Fibroblast of upper back skin (primary cell): ENCODE data around the gene PSMB11.
A peak's percentile ranks its signal among the peaks of the same experiment; 100 is the strongest.

Experiments used
- DNase-seq: peaks from one replicate; pipeline ENCODE4 v3.0.0-alpha.2; 2013

PSMB11 gene

DNA sequence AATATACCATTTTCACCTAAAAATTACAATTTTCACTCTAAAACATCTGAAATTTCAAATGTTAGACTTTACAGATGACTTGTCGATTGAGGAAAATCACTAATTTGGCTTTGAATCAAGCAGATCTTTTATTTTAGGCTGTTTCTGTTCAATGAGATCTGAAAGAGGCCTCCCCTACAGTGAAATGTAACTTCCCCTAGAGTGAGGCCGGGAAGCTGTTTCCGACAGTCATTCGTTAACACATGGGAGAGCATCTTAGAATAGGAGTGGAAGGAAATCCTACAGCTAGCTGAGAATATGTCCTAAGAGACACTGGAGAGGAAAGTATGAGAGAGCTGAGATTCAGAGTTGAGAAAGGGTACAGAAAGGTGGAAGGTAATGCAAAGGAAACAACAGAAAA, 26.4 kb upstream of the PSMB11 start:
- no peak for DNase-seq

DNA sequence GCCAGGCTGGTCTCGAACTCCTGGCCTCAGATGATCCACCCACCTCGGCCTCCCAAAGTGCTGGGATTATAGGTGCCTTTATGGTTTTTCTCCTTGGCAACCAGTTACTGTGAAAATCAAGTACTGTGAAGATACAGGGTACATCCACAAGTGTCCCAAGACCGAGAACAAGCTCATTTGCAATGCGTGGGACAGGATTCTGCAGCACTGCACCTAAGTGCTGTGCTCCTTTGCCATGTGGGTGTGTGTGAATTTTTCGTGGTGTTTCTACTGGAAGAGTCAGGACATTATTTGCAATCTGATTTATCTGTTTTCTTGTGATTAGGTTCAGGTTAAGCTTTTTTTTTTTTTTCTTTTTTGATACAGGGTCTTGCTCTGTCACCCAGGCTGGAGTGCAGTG, 24.9 kb upstream of the PSMB11 start:
- no peak for DNase-seq

DNA sequence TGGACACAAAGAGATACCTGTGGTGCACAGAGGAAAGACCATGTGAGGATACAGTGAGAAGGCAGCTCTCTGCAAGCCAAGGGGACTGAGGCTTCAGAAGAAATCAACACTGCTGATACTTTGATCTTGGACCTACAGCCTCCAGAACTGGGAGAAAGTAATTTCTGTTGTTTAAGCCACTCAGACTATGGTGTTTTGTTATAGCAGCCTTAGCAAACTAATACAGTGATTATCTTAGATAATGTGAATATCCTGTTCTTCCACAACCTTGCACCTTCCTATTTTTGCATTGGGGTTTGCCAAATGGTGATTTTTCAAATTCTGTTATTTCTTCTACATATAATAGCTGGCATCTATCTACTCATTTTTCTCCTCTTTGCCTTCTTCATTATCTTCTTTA, 23.9 kb upstream of the PSMB11 start:
- DNase-seq = no peak

DNA sequence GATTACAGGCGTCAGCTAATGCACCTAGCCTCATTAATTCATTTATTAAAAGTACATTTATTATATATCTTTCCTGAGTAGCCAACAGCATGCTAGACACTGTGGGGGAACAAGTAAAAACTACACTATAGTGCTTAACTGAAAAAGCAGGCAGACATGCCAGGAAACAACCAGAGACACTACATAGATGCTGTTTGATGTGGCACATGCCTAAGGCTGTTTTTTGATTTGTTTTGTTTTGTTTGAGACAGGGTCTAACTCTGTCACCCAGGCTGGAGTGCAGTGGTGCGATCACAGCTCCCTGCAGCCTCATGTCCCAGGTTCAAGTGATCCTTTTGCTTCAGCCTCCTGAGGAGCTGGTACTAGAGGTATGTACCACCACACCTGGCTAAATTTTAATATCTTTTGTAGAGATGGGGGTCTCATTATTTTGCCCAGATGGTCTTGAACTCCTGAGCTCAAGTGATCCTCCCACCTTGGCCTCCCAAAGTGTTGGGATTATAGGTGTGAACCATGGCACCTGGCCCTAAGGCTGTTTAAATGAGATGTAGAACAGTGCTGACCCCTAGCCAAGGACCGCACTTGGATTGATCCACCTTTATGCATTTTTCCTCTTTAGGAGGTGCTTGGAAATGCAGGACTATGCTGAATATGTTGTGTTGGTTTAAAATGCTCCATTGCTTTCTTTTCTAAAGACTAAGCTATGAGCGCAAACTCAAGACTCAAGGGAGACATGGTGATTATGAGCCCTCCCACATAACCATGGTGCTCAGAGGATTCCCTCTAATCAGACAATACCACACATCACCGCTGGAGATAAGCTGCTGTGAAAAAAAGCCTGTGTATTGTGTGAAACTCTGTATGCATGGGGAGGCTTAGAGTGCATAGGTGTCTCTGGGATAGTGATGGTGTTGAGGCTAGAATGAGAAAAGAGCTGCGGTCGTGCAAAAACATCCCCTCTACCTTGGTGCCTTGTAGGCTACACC, 21.6 kb upstream of the PSMB11 start:
- DNase-seq = no peak

DNA sequence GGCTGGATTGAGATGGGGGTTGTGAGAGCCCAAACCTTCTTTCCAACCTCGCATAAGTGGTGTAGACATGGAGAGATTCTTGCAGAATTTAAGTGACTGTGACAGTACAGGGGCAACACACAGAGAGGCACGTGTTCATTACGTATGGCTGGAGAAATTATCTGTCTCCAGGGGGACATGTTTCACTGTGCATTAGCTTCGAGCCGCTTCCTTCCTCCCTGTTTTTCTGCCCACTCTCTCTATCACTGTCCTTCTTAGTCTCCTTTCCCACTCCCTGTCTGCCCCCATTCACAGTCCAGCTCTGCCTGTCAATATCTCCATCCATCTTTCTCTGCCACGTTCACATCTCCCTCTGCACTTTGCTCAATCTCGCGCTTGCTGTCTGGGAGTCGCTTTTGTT, 20.6 kb upstream of the PSMB11 start:
- DNase-seq = no peak

DNA sequence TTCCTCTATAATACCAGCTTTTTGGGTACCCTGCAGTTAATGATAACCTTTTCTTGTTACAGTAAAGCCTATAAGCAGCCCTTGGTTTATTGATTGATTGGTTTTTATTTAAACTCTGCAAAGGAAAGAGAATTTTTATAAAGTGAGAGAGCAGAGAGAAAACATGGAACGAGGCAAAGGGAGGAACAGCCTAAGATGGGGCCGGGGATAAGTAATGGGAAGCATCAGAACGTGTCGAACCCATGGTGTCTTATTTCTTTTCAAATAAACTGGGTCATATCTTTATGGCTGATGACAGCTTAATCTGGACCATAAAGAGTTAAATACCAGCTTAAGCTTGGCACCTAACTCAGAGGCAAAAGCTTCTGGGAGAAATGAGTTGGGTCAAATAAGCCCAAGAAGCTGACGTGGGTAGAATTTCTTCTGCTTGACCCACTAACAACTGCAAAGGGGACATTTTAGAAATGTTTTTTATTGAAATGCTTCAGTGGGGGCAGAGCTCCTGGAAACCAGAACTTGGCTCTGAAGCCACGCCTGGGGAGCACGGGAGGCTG, 20.0 kb upstream of the PSMB11 start:
- DNase-seq = no peak

DNA sequence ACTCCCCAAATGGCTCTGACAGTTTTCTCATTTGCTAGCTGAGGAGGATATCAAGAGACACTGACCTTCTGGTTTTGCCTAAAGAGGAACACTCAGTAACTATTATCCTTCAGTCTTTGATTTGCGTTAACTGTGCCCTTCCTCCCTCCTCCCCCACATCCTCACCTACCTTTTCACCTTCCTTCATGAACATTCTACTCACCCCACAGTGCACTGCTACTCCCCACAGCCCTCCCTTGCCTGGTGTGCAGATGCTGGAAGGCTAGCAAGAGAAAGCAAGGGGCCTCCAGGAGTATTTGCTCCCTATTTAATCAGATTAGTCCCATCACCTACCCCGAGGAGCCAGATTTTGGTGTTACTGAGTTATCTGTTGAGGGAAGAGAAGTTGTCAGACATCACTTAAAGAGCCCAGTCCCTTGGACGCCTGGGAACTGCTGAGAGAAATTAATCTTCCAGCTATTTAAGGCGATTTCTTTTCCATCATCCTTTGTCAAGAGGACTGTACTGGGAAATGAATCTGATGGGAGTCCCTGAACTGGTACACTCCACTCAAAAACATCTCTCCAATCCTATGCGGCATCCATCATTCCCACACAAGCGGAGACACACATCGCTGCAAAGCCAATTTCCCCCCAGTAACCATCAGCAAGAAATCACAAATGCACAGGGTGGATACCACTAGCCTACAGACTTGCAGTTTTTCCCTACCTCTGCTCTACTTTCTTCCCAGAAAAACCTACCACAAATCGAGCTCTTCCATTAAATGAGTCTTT, 18.8 kb upstream of the PSMB11 start:
- DNase-seq = no peak

DNA sequence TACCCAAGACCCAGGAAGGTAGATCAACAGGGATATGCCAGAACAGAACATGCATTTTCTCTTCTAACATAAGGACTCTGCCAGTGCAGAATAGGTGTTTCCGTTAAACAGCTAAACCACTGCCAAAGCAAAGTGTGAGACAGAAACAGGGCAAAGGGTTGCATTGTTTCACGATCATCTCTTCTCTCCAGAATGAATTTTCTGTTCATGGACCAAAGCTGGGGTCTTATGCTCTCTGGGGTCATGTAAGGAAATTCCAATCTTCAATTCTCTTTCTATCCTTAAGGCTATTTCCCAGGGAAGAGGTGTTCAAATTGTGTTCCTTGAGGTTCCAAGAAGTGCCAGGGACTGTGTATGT, 18.2 kb upstream of the PSMB11 start:
- no peak for DNase-seq

DNA sequence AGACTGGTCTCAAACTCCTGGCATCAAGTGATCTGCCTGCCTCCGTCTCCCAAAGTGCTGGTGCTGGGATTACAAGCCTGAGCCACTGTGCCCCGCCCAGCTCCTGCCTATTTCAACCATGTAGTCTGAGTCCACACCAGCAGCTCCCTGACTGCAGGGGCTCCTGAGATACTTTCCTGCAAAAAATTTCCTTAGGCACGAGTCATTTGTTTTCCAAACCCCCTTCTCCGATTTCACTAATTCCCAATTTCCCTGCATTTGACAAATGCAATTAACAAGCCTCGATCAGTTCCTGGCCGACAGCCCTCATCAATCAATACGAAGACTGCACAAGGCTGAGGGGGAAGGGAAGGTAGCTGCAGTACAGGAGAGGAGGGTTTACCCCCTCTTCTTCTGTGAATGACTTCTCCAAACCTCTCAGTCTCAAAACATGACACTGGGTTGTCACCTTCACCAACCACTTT, 17.4 kb upstream of the PSMB11 start:
- DNase-seq = no peak

DNA sequence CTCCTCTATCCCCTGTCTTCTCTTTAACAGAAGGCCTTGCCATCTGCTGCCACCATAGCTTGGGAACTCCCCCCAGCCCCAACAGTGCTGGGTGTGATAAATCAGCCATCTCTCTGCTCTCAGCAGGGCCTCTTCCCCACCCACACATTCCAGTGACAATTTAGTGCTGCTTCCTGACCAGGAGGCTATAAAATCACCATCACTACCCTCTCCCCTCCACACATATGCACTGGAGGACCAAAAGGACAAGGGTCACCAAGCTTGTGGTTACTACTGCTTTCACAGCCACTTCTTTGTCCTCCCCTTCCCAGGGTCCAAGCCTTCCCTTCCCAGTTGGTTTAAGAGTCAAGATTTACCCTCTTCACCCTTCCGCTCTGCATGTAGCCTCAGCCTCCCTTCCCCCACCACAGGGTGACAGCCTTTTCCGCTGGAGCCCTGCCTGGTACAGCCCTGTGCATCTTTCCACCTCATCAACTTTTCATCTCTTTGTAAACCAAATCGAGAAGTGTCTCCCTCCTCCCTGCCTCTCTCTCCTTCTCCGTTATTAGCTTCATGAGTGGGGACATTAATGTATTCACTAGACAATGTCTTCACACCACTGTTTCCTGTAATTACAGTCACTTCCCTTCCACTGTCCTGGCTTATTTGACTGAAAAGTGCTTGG, 16.7 kb upstream of the PSMB11 start:
- DNase-seq = no peak

DNA sequence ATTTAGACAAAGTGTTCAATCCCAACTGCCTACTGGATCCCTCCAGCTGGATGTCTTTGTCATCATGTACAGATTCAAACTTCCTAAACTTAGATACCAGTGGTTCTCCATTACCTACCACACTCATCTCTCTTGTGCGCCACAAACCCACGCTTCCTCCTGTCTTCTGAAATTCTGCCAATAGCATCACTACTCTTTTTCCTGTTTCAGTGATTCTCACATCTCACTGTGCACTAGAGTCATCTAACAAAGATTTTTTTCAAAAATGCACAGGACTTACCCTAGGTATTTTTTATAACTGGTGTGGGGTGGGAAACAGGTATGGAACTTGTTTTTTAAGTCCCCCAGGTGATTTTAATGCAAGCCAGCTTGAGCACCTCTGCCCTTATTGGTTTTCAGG, 13.2 kb upstream of the PSMB11 start:
- no peak for DNase-seq

DNA sequence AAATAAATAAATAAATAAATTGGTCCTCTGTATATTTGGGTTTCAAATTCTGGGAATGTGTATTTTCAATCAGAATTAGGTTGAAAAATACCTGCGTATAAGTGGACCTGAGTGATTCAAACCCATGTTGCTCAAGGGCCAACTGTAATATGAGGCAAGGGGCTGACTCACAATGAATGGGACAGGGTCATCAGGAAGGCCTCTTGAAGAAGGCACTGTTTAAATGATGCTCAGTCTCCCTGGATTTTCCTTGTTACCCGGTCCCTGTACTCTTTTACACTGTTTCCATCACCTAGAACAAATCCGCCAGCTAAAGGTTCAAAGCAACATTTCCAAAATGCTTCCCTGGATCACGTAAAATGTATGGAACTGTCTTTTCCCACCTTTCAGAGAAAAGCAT, 11.1 kb upstream of the PSMB11 start:
- no peak for DNase-seq

DNA sequence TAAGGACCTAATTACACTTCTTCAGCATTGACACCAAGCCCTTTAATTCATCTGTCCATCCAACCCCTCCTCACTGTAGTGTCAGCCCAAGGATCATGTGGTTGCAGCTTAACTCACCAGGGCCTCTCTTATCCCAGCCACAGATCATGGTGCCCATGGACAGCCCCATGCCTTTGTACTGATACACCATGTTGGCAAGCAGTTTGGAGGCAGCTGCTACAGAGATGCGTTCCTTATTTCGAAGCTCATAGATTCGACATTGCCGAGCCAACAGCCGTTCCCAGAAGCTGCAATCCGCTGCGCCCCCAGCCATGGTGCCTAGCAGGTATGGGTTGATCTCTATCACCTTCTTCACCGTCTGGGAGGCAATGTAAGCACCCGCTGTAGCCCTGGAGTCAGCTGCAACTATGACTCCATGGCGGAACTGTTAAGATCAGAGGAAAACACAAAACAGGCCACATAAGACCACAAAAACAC, 8.7 kb upstream of the PSMB11 start:
- DNase-seq = no peak

DNA sequence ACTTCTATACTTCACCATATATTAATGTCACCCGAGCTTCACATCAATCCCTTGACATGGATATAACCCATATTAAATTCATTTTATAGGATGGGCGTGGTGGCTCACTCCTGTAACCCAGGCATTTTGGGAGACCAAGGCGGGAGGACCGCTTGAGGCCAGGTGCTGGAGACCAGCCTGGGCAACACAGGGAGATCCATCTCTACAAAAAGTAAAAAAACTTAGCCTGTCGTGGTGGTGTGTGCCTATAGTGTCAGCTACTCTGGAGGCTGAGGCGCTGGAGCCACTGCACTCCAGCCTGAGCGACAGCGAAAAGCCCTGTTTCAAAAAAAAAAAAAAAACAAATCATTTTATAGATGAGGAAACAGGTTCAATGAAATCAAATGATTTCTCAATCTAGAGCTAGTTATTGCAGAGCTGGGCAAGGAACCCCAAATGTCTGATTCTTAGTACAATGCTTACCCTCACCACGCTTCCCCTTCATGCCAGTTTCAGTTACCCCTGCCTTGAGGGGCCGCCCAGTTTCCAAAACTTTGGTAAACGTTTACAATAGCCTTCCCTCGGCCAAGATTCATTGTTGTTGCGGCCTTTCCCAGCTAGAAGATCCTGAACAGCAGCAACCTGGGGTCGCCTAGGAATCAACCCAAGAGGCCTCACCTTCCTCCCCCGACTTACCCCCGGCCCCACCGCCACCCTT, 8.1 kb upstream of the PSMB11 start:
- no peak for DNase-seq

DNA sequence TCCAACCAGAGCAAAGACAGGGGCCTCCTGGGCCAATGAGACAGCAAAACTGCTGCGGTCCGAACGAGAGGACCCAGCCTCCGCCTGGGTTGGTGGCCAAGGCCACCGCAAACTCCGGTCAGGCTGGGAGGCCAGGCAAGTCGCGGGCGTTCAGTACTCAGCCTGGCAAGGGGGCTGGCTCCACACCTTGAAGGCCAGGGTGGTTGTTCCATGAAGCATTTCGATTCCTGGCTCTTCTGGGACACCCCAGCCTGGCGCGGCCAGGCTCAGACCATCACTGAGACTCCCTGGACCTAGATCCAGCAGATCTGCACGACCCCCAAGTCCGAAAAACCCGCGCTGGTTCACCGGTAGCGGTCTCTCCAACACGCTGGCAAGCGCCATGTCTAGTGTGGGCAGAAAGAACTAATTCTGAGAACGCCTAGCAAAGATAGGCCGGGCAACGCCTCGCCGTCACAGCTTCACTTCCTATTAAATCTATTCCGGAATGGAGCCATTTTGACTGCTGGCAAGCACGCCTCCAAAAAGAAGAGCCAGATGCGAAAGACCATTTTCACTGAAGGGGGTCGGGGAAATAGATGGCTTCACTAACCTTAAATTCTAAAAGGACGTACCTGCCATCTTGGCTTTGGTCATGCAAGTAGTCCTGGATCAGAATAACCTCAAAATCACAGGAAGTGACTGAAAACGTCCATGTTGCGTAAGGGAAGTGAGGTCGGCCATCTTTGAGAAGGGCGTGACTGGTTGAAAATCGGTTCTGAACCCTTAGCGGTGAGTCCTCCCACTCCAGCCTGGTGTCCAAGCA, 7.3 kb upstream of the PSMB11 start, which contains the start of gene PSMB5:
TSS of gene PSMB5 (minus strand) at position 403 of the 805 bp plus-strand sequence. CDS start at position 384, 19 bp downstream.
- peak; percentile 93 for DNase-seq

DNA sequence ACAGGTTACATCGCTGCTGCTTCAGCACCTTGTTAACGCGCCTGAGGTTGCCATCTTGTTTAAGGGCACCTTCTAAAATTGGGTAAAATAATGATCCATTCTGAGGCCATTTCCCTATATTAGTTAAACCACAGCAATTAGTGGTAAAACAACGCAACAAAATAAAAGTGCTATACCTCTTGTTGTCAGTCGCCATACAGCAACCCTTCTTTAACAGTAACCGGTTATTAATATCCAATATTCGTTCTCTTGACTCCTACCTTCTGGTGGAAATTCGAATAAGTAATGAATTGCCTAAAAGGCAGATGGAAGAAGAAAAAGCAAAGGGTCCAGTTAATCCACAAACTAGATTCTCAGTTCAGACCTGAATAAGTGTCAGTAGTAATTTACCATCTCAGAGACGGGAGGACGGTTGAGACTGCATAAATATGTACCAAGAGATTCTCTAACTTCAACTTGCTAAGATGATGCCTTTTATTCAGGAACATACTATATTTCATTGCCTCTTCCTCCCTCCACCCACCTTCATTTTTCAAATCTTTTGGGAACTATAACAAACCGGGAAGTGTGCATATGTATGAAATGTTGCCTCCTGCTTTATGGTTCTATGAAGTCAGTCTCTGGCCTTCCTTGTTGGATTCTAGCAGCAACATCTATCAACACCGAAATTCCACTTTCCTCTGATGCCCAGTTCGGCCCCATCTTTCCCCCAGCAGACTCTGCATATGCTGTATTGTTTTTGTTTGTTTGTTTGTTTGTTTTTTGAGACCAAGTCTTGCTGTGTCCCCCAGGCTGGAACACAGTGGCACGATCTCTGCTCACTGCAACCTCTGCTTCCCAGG, 6.5 kb upstream of the PSMB11 start:
- DNase-seq = no peak

DNA sequence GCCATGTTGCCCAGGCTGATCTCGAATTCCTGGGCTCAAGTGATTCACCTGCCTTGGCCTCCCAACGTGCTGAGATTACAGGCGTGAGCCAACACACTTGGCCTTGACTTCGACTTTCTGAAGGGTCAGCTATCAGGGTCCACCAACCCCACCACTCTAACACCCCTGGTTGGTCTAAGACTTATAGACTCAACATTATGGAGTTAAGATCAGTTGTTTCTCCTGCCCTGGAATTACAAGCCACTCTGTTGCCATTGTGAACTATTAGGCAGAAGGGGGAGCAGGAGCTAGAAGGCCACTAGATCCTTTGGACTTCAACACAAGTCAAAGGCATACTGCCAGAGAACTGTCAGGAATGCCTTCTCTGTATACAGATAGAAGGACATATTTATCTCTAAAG, 1.9 kb upstream of the PSMB11 start:
- no peak for DNase-seq

DNA sequence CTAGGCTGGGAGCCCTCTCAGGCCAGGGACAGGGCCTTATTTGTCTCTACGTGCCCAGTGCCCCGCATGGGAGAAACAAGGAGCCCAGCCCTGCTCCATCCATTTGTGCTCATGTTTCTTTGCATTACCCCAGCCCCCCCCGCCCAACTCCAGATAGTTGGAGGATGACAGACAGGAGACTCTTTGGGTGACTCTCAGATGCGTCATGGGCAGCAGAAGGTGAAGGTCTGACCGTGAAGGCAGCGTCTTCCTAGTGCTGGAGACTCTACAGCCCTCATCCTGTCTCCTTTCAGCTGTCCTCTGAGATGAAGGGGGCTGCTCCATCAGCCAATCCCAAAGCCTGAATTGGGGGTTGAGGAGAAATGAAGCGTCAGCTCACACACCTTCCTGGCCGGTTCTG, 283 bp upstream of the PSMB11 start:
- DNase-seq = no peak

DNA sequence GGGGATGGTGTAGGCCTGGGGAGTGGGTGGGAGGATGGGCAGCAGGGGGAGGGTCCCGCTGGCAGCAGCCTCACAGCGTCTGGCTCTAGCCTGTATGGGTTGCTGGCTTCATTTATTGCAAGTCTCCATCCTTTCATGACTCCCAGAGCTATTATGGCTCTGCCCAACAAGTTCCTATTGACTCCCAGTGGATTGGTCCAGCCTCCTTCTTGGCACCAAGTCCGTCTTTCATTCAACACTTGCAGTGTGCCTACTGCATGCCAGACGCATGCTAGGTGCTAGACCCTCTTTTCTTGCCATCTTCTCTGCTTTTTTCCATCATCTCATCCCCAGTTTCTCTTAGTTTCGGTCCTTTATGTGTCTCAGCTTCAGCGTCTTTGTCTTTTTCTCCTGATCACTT, 1.1 kb downstream of the PSMB11 start:
- no peak for DNase-seq

DNA sequence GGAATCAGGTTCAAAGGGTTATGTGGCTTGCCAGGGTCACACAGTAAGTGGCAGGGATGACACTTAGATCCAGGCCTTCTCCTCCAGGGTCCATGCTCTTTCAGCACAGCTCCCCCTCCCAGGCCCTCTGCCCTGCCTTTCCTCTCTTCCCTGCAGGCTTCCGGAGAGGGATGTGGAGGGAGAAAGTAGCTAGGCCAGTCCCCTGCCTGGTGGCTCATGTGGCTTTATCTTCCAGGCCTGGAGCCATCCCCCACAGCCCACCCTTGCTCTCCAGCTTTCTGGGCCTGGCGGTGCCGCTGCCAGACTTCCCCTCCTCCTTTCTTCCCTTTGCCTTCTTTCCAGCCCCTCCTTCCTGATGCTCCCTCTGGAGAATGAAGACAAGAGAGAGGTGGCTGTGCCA, 1.7 kb downstream of the PSMB11 start:
- no peak for DNase-seq
